IPS-20b (cell line): Measurements from ENCODE around the gene PAGE5.

ENCODE experiments used
- H3K27ac ChIP-seq: one replicate; pipeline ENCODE4 v1.5.1; 2013; ENCODE audit warnings: low read length
- H3K27me3 ChIP-seq: 2 replicates; pipeline ENCODE4 v1.6.1; 2013; ENCODE audit warnings: mild to moderate bottlenecking, low read length, inconsistent platforms; ENCODE audit not compliant: insufficient read depth
- H3K36me3 ChIP-seq: 2 replicates; pipeline ENCODE4 v1.6.1; 2013; ENCODE audit warnings: low read depth, mild to moderate bottlenecking, inconsistent platforms, low read length, moderate library complexity; ENCODE audit not compliant: insufficient read depth
- H3K4me1 ChIP-seq: 2 replicates; pipeline ENCODE4 v1.6.1; 2013; ENCODE audit warnings: mild to moderate bottlenecking, control low read depth, inconsistent platforms, low read length, moderate library complexity; ENCODE audit not compliant: insufficient read depth
- H3K4me3 ChIP-seq: 2 replicates; pipeline ENCODE4 v1.5.1; 2013; ENCODE audit warnings: mild to moderate bottlenecking, low read length, inconsistent platforms
- H3K9ac ChIP-seq: 2 replicates; pipeline ENCODE4 v1.6.1; 2013; ENCODE audit warnings: low read depth, mild to moderate bottlenecking, inconsistent platforms, low read length, moderate library complexity
- H3K9me3 ChIP-seq: 2 replicates; pipeline ENCODE4 v1.6.1; 2013; ENCODE audit warnings: mild to moderate bottlenecking, low read depth, low read length, inconsistent platforms; ENCODE audit not compliant: insufficient read depth

Gene PAGE5

GRCh38 chrX:55220119-55220794 is at the start of gene PAGE5:
TSS of gene PAGE5 (plus strand) at chrX:55220346. CDS start at chrX:55221383, 1,037 bp downstream.
- H3K36me3 ChIP-seq: no peaks in the 10 kb centered on the region
- no peak within 1 kb of the TSS for H3K4me3 ChIP-seq
- H3K9me3 ChIP-seq: no peaks in the 10 kb centered on the region; the same call in 1 of the 2 replicates
- no peaks in the 10 kb centered on the region for H3K27me3 ChIP-seq
- no peaks in the 10 kb centered on the region for H3K4me1 ChIP-seq
- H3K27ac ChIP-seq: no peak within 1 kb of the TSS
- H3K9ac ChIP-seq: no peak within 1 kb of the TSS

- Histone ChIP-seq H3K4me3 (no peak overlapping the region), H3K9me3 (no peaks in the 10 kb centered on the region), H3K27me3 (no peaks in the 10 kb centered on the region), H3K36me3 (no peaks in the 10 kb centered on the region), H3K4me1 (no peaks in the 10 kb centered on the region), H3K9ac (no peak overlapping the region), H3K27ac (no peak overlapping the region)
Measured at GRCh38 chrX:55187281-55187680, 32.9 kb upstream of the PAGE5 start.

GRCh38 chrX:55196688-55197087 is 23.5 kb upstream of the PAGE5 start:
- Histone ChIP-seq H3K9me3 (peaks cover 10% of the 10 kb centered on the region), H3K9ac (no peak overlapping the region), H3K27me3 (no peaks in the 10 kb centered on the region), H3K4me3 (no peak overlapping the region), H3K27ac (no peak overlapping the region), H3K4me1 (no peaks in the 10 kb centered on the region), H3K36me3 (no peaks in the 10 kb centered on the region)

GRCh38 chrX:55201930-55202579 is 18.1 kb upstream of the PAGE5 start:
- peaks cover 5% of the 10 kb centered on the region; the same call in 1 of the 2 replicates for H3K9me3 ChIP-seq
- no peak overlapping the region for H3K27ac ChIP-seq
- H3K9ac ChIP-seq: no peak overlapping the region
- H3K4me3 ChIP-seq: no peak overlapping the region
- H3K36me3 ChIP-seq: no peaks in the 10 kb centered on the region
- H3K27me3 ChIP-seq: no peaks in the 10 kb centered on the region
- no peaks in the 10 kb centered on the region for H3K4me1 ChIP-seq

- Histone ChIP-seq H3K36me3 (no peaks in the 10 kb centered on the region), H3K9ac (no peak overlapping the region), H3K9me3 (no peaks in the 10 kb centered on the region; the same call in 1 of the 2 replicates), H3K27me3 (no peaks in the 10 kb centered on the region), H3K27ac (no peak overlapping the region), H3K4me3 (no peak overlapping the region), H3K4me1 (no peaks in the 10 kb centered on the region)
Measured at GRCh38 chrX:55206162-55206941, 13.8 kb upstream of the PAGE5 start.

- no peak overlapping the region for H3K9ac ChIP-seq
- H3K4me1 ChIP-seq: no peaks in the 10 kb centered on the region
- H3K9me3 ChIP-seq: no peaks in the 10 kb centered on the region; the same call in 1 of the 2 replicates
- no peaks in the 10 kb centered on the region for H3K27me3 ChIP-seq
- no peaks in the 10 kb centered on the region for H3K36me3 ChIP-seq
- H3K4me3 ChIP-seq: no peak overlapping the region
- H3K27ac ChIP-seq: no peak overlapping the region
Measured at GRCh38 chrX:55210931-55211677, 9.0 kb upstream of the PAGE5 start.

GRCh38 chrX:55213381-55213780 is 6.8 kb upstream of the PAGE5 start:
- no peaks in the 10 kb centered on the region for H3K27me3 ChIP-seq
- H3K4me1 ChIP-seq: no peaks in the 10 kb centered on the region
- no peak overlapping the region for H3K9ac ChIP-seq
- H3K9me3 ChIP-seq: no peaks in the 10 kb centered on the region; the same call in 1 of the 2 replicates
- no peak overlapping the region for H3K27ac ChIP-seq
- no peaks in the 10 kb centered on the region for H3K36me3 ChIP-seq
- H3K4me3 ChIP-seq: no peak overlapping the region

GRCh38 chrX:55240788-55241340 is 20.7 kb downstream of the PAGE5 start:
- H3K36me3 ChIP-seq: no peaks in the 10 kb centered on the region
- no peak overlapping the region for H3K4me3 ChIP-seq
- H3K9me3 ChIP-seq: no peaks in the 10 kb centered on the region; the same call in 1 of the 2 replicates
- H3K27me3 ChIP-seq: no peaks in the 10 kb centered on the region
- no peak overlapping the region for H3K27ac ChIP-seq
- no peak overlapping the region for H3K9ac ChIP-seq
- H3K4me1 ChIP-seq: no peaks in the 10 kb centered on the region

- no peaks in the 10 kb centered on the region for H3K4me1 ChIP-seq
- H3K9ac ChIP-seq: no peak overlapping the region
- no peak overlapping the region for H3K4me3 ChIP-seq
- no peak overlapping the region for H3K27ac ChIP-seq
- H3K36me3 ChIP-seq: no peaks in the 10 kb centered on the region
- H3K27me3 ChIP-seq: no peaks in the 10 kb centered on the region
- H3K9me3 ChIP-seq: no peaks in the 10 kb centered on the region; the same call in 1 of the 2 replicates
Measured at GRCh38 chrX:55253528-55253927, 33.4 kb downstream of the PAGE5 start.

- no peaks in the 10 kb centered on the region for H3K36me3 ChIP-seq
- no peaks in the 10 kb centered on the region for H3K4me1 ChIP-seq
- no peak overlapping the region for H3K4me3 ChIP-seq
- no peak overlapping the region for H3K9ac ChIP-seq
- no peak overlapping the region for H3K27ac ChIP-seq
- peaks cover 6% of the 10 kb centered on the region; the same call in 1 of the 2 replicates for H3K9me3 ChIP-seq
- no peaks in the 10 kb centered on the region for H3K27me3 ChIP-seq
Measured at GRCh38 chrX:55260806-55261205, 40.7 kb downstream of the PAGE5 start.

GRCh38 chrX:55264816-55265215 is 44.7 kb downstream of the PAGE5 start, which contains the start of gene PAGE3:
TSS of gene PAGE3 (minus strand) at chrX:55264916. CDS start at chrX:55263903, 1,013 bp downstream.
- no peak within 1 kb of the TSS for H3K27ac ChIP-seq
- H3K9me3 ChIP-seq: peaks cover 18% of the 10 kb centered on the region; the same call in 1 of the 2 replicates
- H3K36me3 ChIP-seq: no peaks in the 10 kb centered on the region
- no peaks in the 10 kb centered on the region for H3K4me1 ChIP-seq
- no peak within 1 kb of the TSS for H3K9ac ChIP-seq
- no peak within 1 kb of the TSS for H3K4me3 ChIP-seq
- H3K27me3 ChIP-seq: no peaks in the 10 kb centered on the region
